Measurements from ENCODE around the gene MT1A. TPM values are rescaled to one million over a fixed set of nuclear protein-coding genes. Genes with fewer than 3 reads are reported as not detected.

MT1A gene
- total RNA-seq, 1 donor from 2014 or later: not detected

GRCh38 chr16:56658327-56658875 lies 19.9 kb downstream of the MT1A start:
- Mint-ChIP-seq H3K4me3 (ENCODE audit: unreplicated experiment) (peak overlapping the region; percentile 82), H3K9me3 (ENCODE audit: unreplicated experiment) (no peaks in the 10 kb centered on the region), H3K27ac (ENCODE audit: unreplicated experiment) (no peak overlapping the region), H3K4me1 (ENCODE audit: low read depth, unreplicated experiment) (peaks cover 1% of the 10 kb centered on the region), H3K36me3 (ENCODE audit: low read depth, unreplicated experiment) (no peaks in the 10 kb centered on the region), H3K27me3 (ENCODE audit: low read depth, unreplicated experiment) (peaks cover 79% of the 10 kb centered on the region)
- Histone ChIP-seq H3K4me3 (ENCODE audit: insufficient read depth, low read depth, low read length) (peak overlapping the region; percentile 31), H3K9me3 (ENCODE audit: insufficient read depth, low read depth, low read length) (no peaks in the 10 kb centered on the region), H3K4me1 (ENCODE audit: insufficient read depth, low read length) (peaks cover 18% of the 10 kb centered on the region), H3K27me3 (ENCODE audit: insufficient read depth, low read length) (peaks cover 59% of the 10 kb centered on the region), H3K36me3 (ENCODE audit: insufficient read depth, low read length) (no peaks in the 10 kb centered on the region), H3K79me2 (ENCODE audit: insufficient read depth, low read length) (no peaks in the 10 kb centered on the region), H2AFZ (ENCODE audit: low read depth, low read length) (peak overlapping the region; percentile 63), H4K20me1 (ENCODE audit: insufficient read depth, low read length) (no peaks in the 10 kb centered on the region), H3K27ac (ENCODE audit: low read depth, low read length) (no peak overlapping the region), H3K4me2 (ENCODE audit: low read length) (peak overlapping the region; percentile 75), H3K9ac (ENCODE audit: low read length) (peak overlapping the region; percentile 16)
- FAIRE-seq (no peak), DNase-seq (ENCODE audit: low read depth) (no peak)
- TF ChIP-seq, protein P1, sequence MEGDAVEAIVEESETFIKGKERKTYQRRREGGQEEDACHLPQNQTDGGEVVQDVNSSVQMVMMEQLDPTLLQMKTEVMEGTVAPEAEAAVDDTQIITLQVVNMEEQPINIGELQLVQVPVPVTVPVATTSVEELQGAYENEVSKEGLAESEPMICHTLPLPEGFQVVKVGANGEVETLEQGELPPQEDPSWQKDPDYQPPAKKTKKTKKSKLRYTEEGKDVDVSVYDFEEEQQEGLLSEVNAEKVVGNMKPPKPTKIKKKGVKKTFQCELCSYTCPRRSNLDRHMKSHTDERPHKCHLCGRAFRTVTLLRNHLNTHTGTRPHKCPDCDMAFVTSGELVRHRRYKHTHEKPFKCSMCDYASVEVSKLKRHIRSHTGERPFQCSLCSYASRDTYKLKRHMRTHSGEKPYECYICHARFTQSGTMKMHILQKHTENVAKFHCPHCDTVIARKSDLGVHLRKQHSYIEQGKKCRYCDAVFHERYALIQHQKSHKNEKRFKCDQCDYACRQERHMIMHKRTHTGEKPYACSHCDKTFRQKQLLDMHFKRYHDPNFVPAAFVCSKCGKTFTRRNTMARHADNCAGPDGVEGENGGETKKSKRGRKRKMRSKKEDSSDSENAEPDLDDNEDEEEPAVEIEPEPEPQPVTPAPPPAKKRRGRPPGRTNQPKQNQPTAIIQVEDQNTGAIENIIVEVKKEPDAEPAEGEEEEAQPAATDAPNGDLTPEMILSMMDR (IDR thresholded peaks at IDR 0.05; ENCODE audit: insufficient read depth, low read depth, low read length): no peak
- TF ChIP-seq EZH2 (IDR thresholded peaks at IDR 0.05; ENCODE audit: insufficient read depth, low read length): peak; percentile 73

- Mint-ChIP-seq H3K9me3 (ENCODE audit: unreplicated experiment) (no peaks in the 10 kb centered on the region), H3K27me3 (ENCODE audit: low read depth, unreplicated experiment) (peaks cover 94% of the 10 kb centered on the region), H3K36me3 (ENCODE audit: low read depth, unreplicated experiment) (no peaks in the 10 kb centered on the region), H3K4me1 (ENCODE audit: low read depth, unreplicated experiment) (no peaks in the 10 kb centered on the region), H3K4me3 (ENCODE audit: unreplicated experiment) (no peak overlapping the region), H3K27ac (ENCODE audit: unreplicated experiment) (no peak overlapping the region)
- no peaks in the 10 kb centered on the region for H4K20me1 ChIP-seq (ENCODE audit: insufficient read depth, low read length)
- FAIRE-seq: no peak
- no peaks in the 10 kb centered on the region for H3K36me3 ChIP-seq (ENCODE audit: insufficient read depth, low read length)
- peaks cover 96% of the 10 kb centered on the region for H3K27me3 ChIP-seq (ENCODE audit: insufficient read depth, low read length)
- no peak overlapping the region for H3K27ac ChIP-seq (ENCODE audit: low read depth, low read length)
- TF ChIP-seq, protein P1 (IDR thresholded peaks at IDR 0.05; ENCODE audit: insufficient read depth, low read depth, low read length): no peak
- TF ChIP-seq EZH2 (IDR thresholded peaks at IDR 0.05; ENCODE audit: insufficient read depth, low read length): peak; percentile 75
- H3K4me3 ChIP-seq (ENCODE audit: insufficient read depth, low read depth, low read length): no peak overlapping the region
- H2AFZ ChIP-seq (ENCODE audit: low read depth, low read length): no peak overlapping the region
- no peaks in the 10 kb centered on the region for H3K79me2 ChIP-seq (ENCODE audit: insufficient read depth, low read length)
- no peaks in the 10 kb centered on the region for H3K9me3 ChIP-seq (ENCODE audit: insufficient read depth, low read depth, low read length)
- DNase-seq (ENCODE audit: low read depth): no peak
- peak overlapping the region; percentile 62 for H3K4me2 ChIP-seq (ENCODE audit: low read length)
- peaks cover 14% of the 10 kb centered on the region for H3K4me1 ChIP-seq (ENCODE audit: insufficient read depth, low read length)
- no peak overlapping the region for H3K9ac ChIP-seq (ENCODE audit: low read length)
These were observed 24.2 kb downstream of the MT1A start for GRCh38 chr16:56662357-56663354.
